Endothelial cell of umbilical vein (primary cell): ENCODE measurements around the gene LDLRAD4. TPM values are rescaled to one million over a fixed set of nuclear protein-coding genes. Genes with fewer than 3 reads are reported as not detected.

ENCODE experiments used
- BruUV-seq: library from RNA; stranded (reverse); fragments of 400-500 nt; replicated peaks from 2 replicates; lab custom pipeline; 2021; lab: Mats Ljungman, UMichigan
- CTCF ChIA-PET: fragments of 300-600, 350-600 bp; sonication (Branson Sonifier 250); formaldehyde crosslinking; loops from one replicate; lab custom pipeline; 2021; ENCODE audit warnings: antibody characterized with exemption, inconsistent platforms; lab: Charles Lee
- POLR2A ChIA-PET: fragments of 300-600, 350-600 bp; sonication (Branson Sonifier 250); formaldehyde crosslinking; loops from one replicate; lab custom pipeline; 2021; ENCODE audit warnings: antibody characterized with exemption, inconsistent platforms; lab: Charles Lee
- DNase-seq: peaks from one replicate; pipeline ENCODE4 v3.0.0-alpha.2; 2011; ENCODE audit warnings: low read depth, low spot score
- FAIRE-seq: peaks from 2 replicates; lab custom pipeline; 2011; peaks lifted over from hg19 to GRCh38; lab: Jason Lieb, UNC
- H2AFZ ChIP-seq: 2 replicates; pipeline ENCODE4 v1.6.0; 2012; ENCODE audit warnings: low read depth, low read length, control low read depth, inconsistent platforms
- H3K27ac ChIP-seq: 2 replicates; pipeline ENCODE4 v1.5.1; 2011; ENCODE audit warnings: low read depth, mild to moderate bottlenecking, control low read depth, low read length, moderate library complexity; ENCODE audit not compliant: insufficient read depth
- H3K27me3 ChIP-seq, 2 experiments: 2 replicates each; pipeline versions ENCODE4 v1.6.0 to v1.6.1; 2011; ENCODE audit warnings: low read length in 2 of 2, mixed read lengths in 1 of 2; ENCODE audit not compliant: control insufficient read depth in 2 of 2, insufficient read depth in 2 of 2
- H3K36me3 ChIP-seq, 2 experiments: 2 replicates in 1 of 2; 3 replicates in 1 of 2; pipeline ENCODE4 v1.5.1; 2011; ENCODE audit warnings: low read length in 2 of 2, mild to moderate bottlenecking in 1 of 2, moderate library complexity in 1 of 2; ENCODE audit not compliant: control insufficient read depth in 2 of 2, insufficient read depth in 2 of 2; ENCODE audit errors: extremely low read depth in 1 of 2
- H3K4me1 ChIP-seq: 3 replicates; pipeline ENCODE4 v1.5.1; 2011; ENCODE audit warnings: mild to moderate bottlenecking, low read length; ENCODE audit not compliant: control insufficient read depth, insufficient read depth; ENCODE audit errors: extremely low read depth
- H3K4me2 ChIP-seq: 2 replicates; pipeline ENCODE4 v1.6.1; 2011; ENCODE audit warnings: low read length, control low read depth, mixed read lengths; ENCODE audit not compliant: insufficient read depth
- H3K4me3 ChIP-seq, 3 experiments: fragments of 200-600 bp in 1 of 3; sonication (generic), shearing (Covaris generic) in 1 of 3; replicated peaks in 1 of 3; 2 replicates each; pipeline ENCODE4 v1.5.1; 2011 to 2016; ENCODE audit warnings: control low read depth in 3 of 3, low read length in 3 of 3, mild to moderate bottlenecking in 2 of 3, inconsistent platforms in 1 of 3, low read depth in 1 of 3, moderate library complexity in 1 of 3; ENCODE audit not compliant: insufficient read depth in 1 of 3
- H3K79me2 ChIP-seq: 2 replicates; pipeline ENCODE4 v1.6.0; 2012; ENCODE audit warnings: low read length, inconsistent platforms; ENCODE audit not compliant: control insufficient read depth, insufficient read depth
- H3K9ac ChIP-seq: replicated peaks from 2 replicates; pipeline ENCODE3; 2011; ENCODE audit warnings: low read length, control low read depth; ENCODE audit not compliant: insufficient read depth; ENCODE audit errors: extremely low read depth
- H3K9me1 ChIP-seq: replicated peaks from 3 replicates; pipeline ENCODE4 v1.6.0; 2011; ENCODE audit warnings: mild to moderate bottlenecking, low read length; ENCODE audit not compliant: control insufficient read depth, insufficient read depth; ENCODE audit errors: extremely low read depth
- H3K9me3 ChIP-seq: replicated peaks from 2 replicates; pipeline ENCODE4 v1.5.1; 2012; ENCODE audit warnings: low read length, inconsistent platforms; ENCODE audit not compliant: control insufficient read depth, insufficient read depth
- H4K20me1 ChIP-seq: replicated peaks from 2 replicates; pipeline ENCODE3; 2011; ENCODE audit warnings: mild to moderate bottlenecking, low read length; ENCODE audit not compliant: control insufficient read depth, insufficient read depth; ENCODE audit errors: extremely low read depth
- CTCF ChIP-seq, 2 donors: IDR thresholded peaks; 1 replicate in 1 of 2; 2 replicates in 1 of 2; pipeline ENCODE4 v1.5.1; 2011; ENCODE audit warnings: low read length in 2 of 2, mild to moderate bottlenecking in 2 of 2, moderate library complexity in 2 of 2, control low read depth in 1 of 2, inconsistent platforms in 1 of 2, low read depth in 1 of 2; ENCODE audit not compliant: insufficient read depth in 1 of 2; ENCODE audit errors: extremely low read depth in 1 of 2
- EZH2 ChIP-seq: IDR thresholded peaks from 2 replicates; pipeline ENCODE4 v1.6.1; 2012; ENCODE audit warnings: borderline replicate concordance, low read depth, mild to moderate bottlenecking, moderate library complexity, low read length, inconsistent platforms; ENCODE audit not compliant: severe bottlenecking
- FOS ChIP-seq: IDR thresholded peaks from 2 replicates; pipeline ENCODE4 v1.6.1; 2011; ENCODE audit warnings: mild to moderate bottlenecking, low read length, moderate library complexity, borderline replicate concordance; ENCODE audit not compliant: insufficient read depth
- JUN ChIP-seq: IDR thresholded peaks from 2 replicates; pipeline ENCODE4 v1.6.1; 2011; ENCODE audit warnings: borderline replicate concordance, low read depth; ENCODE audit not compliant: insufficient read length, insufficient read depth
- MAX ChIP-seq: IDR thresholded peaks from 2 replicates; pipeline ENCODE4 v1.6.1; 2011; ENCODE audit not compliant: insufficient read depth, insufficient read length
- POLR2A ChIP-seq: IDR thresholded peaks from 2 replicates; pipeline ENCODE4 v1.6.1; 2012; ENCODE audit warnings: low read depth, mild to moderate bottlenecking, control low read depth, low read length
- POLR2AphosphoS5 ChIP-seq: IDR thresholded peaks from 2 replicates; pipeline ENCODE4 v1.6.1; 2012; ENCODE audit warnings: low read depth, mild to moderate bottlenecking, control low read depth, low read length, moderate library complexity; ENCODE audit not compliant: insufficient read depth
- dilution Hi-C: fragments of 300-500 bp; cut with MboI; formaldehyde crosslinking; loops from one replicate; pipeline ENCODE4 v1.15.0; 2019; ENCODE audit warnings: low sequenced_read_pairs; ENCODE audit not compliant: extremely low pct_ligation_motif_present
- intact Hi-C: fragments of 100-400 bp; cut with micrococcal nuclease; formaldehyde crosslinking; loops from one replicate; pipeline ENCODE4 v1.10.0; 2022
- polyA plus RNA-seq, 4 experiments: library from polyadenylated mRNA; depleted of rRNA in 3 of 4; stranded (reverse) in 3 of 4; unstranded in 1 of 4; fragments of >200 nt; gene quantifications; 2 replicates each; pipeline versions ENCODE4 v1.2.1 to v1.2.3, GENCODE V29; 2011 to 2012; ENCODE audit warnings: missing spikeins in 1 of 4
- total RNA-seq: library from RNA; stranded (reverse); gene quantifications from 2 replicates; pipeline ENCODE4 v1.2.3, GENCODE V29; 2021

Gene LDLRAD4
- total and polyA plus RNA-seq, 2 donors (not counting 3 experiments of a cell fraction or from before 2014, with no cell fraction given), result 5.2 to 6.5 TPM

GRCh38 chr18:13551841-13552733, 333.5 kb downstream of the LDLRAD4 start:
- CTCF ChIA-PET, result no interaction called here

More at GRCh38 chr18:13551841-13552733, 333.5 kb downstream of the LDLRAD4 start:
- Histone ChIP-seq H2AFZ (no peak overlapping the region), H3K4me1 (no peaks in the 10 kb centered on the region), H3K79me2 (no peaks in the 10 kb centered on the region), H3K4me3 (no peak overlapping the region), H3K27me3 (peaks cover 13 to 24% of the 10 kb centered on the region in 2 experiments), H3K27ac (no peak overlapping the region), H3K9ac (no peak overlapping the region), H3K9me1 (no peaks in the 10 kb centered on the region), H3K36me3 (no peaks in the 10 kb centered on the region), H3K9me3 (no peaks in the 10 kb centered on the region), H3K4me2 (no peak overlapping the region), H4K20me1 (no peaks in the 10 kb centered on the region)
- intact Hi-C loops, result loop anchor here (10.0 kb wide), 1 partner anchor 173 kb away; the partner anchor contains the start of genes FAM210A and RNMT
- dilution Hi-C loops, result no loop called here
- DNase-seq (no peak), FAIRE-seq (no peak)
- POLR2A ChIA-PET, result no interaction called here
- TF ChIP-seq FOS (no peak), EZH2 (no peak), MAX (no peak), POLR2A (no peak), JUN (no peak), CTCF (IDR thresholded peaks at IDR 0.05; ENCODE audit: extremely low read depth in 1 of 2, insufficient read depth in 1 of 2, low read depth in 1 of 2, low read length in 2 of 2) (no peak), POLR2AphosphoS5 (no peak)
- no TSS peak for BruUV-seq
